ENCODE measurements around the gene TUBA4B.
"Not testable (repeated sequence)": the region's sequence is repeated elsewhere in the genome, so short reads cannot be mapped to it uniquely, and the experiment has no call there.

TUBA4B gene

DNA sequence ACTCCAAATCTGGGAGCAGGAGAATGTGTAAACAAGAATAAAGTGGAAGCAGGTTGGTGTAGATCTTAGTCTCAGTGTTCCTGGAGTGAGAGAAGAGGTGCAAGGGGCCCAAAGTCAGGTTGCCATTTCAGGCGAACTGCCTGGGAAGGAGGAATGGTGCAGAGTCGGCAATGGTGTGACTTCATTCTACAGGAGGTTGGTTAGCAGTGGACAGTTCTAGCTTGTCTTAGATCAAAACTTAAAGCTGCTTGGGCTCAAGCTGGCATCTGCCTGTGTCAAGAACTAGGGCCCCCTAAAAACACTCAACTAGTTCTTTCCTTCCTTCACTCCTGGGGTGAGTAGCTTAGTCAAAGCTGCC, 4.2 kb upstream of the TUBA4B start:
- no peak for DNase-seq

DNA sequence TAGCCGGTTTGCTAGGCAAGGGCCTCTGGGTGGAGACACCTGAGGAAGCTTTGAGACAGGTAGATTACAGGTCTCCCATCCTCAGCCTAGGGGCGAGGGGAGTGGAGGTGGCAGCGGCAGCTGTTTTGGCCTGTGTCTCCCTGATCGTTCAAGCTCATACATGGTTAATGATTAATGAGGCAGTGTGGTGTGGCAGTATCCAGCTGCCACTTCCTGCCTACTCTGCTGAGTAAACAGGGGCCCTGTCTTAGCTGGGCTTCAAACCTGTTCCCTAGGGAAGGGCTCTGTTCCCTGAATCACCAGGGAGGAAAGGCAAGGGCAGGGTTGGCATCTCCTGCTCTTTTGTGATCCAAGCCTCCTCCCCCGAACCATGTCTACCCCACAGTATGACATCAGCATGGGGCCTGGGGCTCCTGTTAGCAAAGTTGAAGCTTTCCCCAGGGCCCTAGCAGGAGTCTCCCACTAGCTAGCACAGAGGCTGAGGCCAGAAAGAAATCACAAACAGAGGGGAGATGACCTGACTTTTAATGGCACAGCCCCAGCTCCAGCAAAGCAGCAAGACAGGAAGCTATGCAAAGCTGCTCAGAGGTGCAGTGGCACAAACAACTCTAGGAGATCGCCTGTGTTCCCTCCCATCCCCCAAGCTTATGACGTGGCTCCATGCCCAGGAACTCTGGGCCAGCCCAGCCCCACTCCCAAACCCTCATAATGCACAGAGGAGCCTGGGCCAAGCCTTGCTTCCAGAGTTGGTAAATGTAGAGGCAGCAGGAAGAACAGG, 3.7 kb upstream of the TUBA4B start:
- DNase-seq, result no peak

- no peak for DNase-seq
These were observed 2.8 kb upstream of the TUBA4B start for GRCh38 chr2:219250049-219250781.

DNA sequence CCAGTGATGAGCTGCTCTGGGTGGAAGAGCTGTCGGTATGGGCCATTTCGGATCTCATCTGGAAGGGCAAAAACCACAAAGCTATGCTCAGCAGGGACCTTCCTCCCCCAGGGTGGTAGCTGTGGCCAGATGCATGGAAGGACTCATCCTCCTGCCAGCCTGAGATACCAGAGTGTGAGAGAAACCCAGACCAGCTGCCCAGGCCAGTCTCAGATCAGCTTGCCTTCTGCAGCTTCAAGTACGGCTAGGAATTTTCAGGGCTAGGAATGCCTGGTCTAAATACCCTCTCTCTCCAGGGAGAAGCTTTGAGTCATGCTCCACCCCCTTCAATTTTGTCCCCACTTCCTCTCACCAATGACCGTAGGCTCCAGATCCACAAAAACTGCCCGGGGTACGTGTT, 1.4 kb upstream of the TUBA4B start:
- no peak for DNase-seq

DNA sequence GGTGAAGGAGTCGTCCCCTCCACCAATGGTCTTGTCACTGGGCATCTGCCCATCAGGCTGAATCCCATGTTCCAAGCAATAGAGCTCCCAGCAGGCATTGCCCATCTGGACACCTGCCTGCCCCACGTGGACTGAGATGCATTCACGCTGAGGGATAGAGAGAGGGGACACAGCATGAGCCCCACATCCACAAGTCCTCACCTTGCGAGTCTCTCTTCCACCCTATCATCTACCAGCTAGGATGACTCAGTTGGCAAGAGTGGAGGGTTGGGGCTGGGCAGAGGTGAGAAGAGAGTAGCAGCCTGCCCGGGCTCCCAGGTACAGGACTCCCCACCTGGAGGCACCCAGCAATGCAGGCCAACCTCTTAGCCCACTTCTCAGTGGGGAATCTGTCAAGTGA, 959 bp upstream of the TUBA4B start:
- no peak for DNase-seq

DNA sequence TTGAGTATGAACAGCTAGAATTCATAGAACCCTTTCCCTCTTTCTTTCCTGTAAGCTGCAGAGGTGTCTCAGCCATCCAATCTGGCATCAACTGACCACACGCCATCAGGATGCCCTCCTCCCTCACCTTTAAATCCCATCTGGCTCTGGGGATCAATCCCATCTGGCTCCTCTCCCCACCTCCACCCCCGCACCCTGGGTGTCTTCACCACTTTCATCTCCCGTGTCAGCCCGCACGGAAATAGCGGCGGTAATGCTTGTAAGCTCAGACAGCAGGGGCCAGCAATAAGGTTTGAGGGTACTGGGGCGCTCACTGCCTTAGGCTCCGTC, 508 bp upstream of the TUBA4B start:
- no peak for DNase-seq

- peak; percentile 45 to 78 for DNase-seq
These were observed 928 bp downstream of the TUBA4B start, which contains the start of gene TUBA4A for GRCh38 chr2:219253753-219254589. Gene TUBA4A (minus strand): TSS chr2:219253918. CDS start chr2:219253858, 60 bp downstream.

- no peak for DNase-seq
These were observed 1.7 kb downstream of the TUBA4B start for GRCh38 chr2:219254590-219255201.

DNA sequence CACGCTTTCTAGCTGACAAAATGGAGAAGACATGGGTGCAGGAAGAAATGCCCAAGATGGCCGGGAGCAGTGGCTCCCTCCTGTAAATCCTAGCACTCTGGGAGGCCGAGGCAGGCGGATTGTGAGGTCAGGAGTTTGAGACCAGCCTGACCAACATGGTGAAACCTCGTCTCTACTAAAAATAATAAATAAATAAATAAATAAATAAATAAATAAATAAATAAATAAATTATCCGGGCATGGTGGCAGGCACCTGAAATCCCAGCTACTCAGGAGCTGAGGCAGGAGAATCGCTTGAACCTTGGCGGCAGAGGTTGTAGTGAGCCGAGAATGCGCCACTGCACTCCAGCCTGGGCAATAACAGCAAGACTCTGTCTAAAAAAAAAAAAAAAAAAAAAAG, 5.9 kb downstream of the TUBA4B start:
- not testable (repeated sequence) for DNase-seq

- no peak for DNase-seq
These were observed 8.2 kb downstream of the TUBA4B start for GRCh38 chr2:219261024-219261855.

DNA sequence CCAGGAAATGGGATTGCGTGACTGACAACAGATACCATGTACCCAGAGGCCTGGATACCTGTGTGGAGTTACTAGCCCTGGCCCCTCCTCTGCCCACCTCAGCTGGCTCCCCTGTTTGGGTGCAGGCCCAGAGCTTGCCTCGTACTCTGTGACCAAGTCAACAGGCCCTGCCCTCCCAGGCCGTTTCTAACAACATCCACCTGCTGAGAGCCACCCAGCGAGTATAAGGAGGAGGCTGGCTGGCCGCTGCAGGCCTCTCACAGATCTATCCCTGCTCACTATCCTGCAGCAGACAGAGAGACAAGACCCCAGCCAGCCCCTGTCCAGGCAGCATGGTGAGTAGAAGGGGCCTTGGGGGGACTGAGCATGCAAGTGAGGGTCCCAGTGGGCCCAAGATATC, 13.2 kb downstream of the TUBA4B start:
- DNase-seq, result no peak

DNA sequence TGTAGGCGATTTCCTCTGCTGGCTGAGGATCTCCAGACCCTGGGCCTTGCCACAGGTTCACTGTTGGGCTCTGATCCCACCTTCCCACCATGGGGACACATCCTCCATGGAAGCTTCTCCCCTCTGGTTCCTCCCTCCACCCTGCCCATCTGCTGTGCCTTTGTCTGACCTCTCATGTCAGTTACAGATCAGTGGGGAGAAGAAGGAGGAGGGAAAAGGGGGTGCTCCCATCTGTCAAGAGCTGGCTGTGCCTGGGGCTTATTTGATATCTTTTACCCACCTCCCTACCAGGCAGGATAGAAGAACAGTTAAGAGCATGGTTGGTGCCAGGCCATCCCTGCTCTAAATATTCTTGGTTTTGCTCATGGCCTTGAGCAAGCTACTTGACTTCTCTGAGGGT, 13.8 kb downstream of the TUBA4B start:
- no peak for DNase-seq

- no peak for DNase-seq
These were observed 15.3 kb downstream of the TUBA4B start for GRCh38 chr2:219268294-219268693.

DNA sequence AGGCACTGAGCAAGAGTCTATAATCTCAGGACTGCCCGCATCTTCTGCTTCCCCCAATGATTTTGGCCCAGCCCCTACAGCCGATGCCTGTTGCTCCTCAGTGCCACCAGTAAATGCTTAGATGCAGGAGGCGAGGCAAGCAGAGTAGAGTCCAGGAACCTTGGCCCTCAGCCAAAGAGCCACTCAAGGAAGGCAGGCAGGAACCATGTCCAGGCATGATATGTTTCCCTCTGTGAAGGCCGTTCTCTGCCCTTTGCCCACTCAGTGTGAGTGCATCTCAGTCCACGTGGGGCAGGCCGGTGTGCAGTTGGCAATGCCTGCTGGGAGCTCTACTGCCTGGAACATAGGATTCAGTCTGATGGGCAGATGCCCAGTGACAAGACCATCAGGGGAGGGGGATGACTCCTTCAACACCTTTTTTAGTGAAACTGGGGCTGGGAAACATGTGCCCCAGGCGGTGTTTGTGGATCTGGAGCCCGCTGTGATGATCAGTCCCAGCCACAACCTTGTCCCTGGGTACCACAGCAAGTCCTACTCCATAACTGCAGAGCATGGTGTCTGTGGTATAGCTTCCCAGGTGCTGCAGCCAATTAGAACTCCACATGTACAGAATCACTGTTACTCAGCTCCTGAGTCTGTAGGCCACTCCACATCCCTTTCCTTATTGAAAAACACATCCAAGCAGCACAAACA, 16.5 kb downstream of the TUBA4B start:
- no peak for DNase-seq

DNA sequence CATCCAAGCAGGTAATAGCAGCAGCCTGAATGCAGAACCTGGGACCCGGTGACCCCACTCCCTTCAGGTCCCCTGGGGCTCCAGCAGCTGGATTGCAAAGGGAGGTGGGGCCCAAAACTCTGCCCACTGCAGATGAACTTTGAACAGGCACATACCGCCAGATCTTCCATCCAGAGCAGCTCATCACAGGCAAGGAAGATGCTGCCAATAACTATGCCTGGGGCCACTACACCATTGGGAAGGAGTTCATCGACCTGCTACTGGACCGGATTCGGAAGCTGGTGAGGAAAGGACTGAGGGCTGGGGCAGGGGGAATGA, 17.0 kb downstream of the TUBA4B start:
- DNase-seq, result no peak

GRCh38 chr2:219271021-219271420, 18.0 kb downstream of the TUBA4B start:
- no peak for DNase-seq

DNA sequence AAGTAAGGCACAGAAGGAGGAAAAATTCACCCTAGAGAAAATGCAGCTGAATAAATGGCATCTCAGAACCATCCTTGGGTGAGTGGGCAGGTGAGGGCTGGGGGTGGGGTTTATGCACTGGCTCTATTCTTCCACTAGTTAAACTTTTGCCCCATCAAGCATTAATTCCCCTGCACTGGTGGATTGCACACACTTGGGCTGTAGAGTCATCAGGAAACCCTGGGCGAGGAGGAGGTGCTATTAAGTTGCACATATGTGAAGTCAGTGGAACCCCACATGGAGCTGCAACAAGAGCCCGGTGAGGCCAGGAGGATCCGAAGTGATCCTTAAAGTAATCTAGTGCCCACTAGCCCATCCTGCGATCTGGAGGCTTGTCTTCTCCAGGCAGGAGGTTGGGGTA, 19.3 kb downstream of the TUBA4B start:
- no peak for DNase-seq

- no peak for DNase-seq
These were observed 20.0 kb downstream of the TUBA4B start for GRCh38 chr2:219272995-219273394.

DNA sequence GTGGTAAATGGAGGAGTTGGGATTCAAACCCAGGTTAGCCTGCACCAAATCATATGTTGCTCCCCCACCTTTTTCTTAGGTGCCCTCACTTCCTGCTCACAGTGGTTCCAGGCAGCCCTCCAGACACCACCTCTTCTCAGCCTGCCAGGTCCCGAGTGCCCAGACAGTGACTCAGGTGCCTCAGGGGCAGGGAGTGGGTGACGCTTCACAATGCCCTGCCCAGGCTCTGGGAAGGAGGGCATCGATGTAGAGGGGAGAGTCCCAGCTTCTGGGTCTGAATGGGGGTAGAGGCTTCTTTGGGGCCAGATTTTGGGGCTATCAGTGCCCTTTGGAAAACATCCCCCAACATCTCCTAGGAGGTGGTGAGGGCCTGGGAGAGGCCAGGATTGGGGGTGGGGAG, 20.9 kb downstream of the TUBA4B start:
- DNase-seq, result no peak

DNA sequence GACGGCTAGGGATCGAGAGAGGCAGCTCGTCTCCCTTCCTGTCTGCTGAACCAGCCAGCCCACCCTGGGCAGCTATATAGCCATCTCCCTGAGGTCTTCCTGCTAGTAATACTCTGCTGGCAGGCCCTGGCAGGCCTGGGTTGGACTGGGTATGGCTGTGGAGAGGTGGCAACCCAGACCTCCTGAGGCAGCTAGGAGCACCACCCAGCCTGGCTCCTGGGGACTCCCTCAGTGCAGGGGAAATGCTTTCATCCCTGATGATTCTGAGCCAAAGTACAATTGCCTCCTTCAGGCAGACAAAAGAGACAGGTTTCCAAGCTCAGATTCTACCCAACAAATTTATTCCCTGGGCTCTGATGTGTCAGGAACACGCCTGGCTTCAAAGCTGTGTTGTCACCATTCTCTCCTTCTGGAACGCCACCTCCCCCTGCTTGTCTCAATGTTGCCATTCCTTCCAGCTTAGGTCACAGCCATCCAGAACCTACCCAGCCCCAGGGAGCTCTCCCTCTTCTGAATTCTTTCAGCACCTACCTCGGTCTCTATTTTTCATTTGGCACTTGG, 21.4 kb downstream of the TUBA4B start:
- DNase-seq, result no peak

Measured in cerebellar nuclear complex (tissue), 1 donor.